ENCODE results near the gene AREL1. TPM values are rescaled to one million over a fixed set of nuclear protein-coding genes. Genes with fewer than 3 reads are reported as not detected.

Gene AREL1
- total and polyA plus RNA-seq, 2 of the 8 experiments (the other 6 are each of a cell fraction or from before 2014, with no cell fraction given): 31.4 to 49.1 TPM

DNA sequence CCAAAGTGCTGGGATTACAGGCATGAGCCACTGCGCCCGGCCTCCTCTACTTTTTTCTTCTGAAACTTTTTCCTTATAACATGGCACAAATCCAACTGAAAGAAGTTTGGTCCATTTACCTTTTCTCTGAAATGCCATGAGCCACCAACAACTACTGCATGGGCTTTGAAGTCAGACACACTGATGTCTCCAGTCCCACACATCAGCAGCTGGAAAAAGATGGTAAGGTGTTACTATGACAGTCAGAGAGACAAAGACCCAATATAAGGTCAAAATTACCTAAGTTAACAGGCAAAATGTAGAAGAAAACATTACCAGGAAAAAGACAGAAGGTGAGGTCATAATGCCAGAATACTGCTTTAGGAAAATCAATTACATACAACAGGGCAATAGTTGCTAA lies 48.2 kb downstream of the AREL1 start:
- Histone ChIP-seq H3K27me3 (replicated peaks in 1 of 4; ENCODE audit: control insufficient read depth in 3 of 4, extremely low read depth in 1 of 4, insufficient read depth in 3 of 4, low read length in 3 of 4) (no peaks in the 10 kb centered on the region), H3K14ac (ENCODE audit: insufficient read length) (no peak overlapping the region), H2BK120ac (replicated peaks; ENCODE audit: low read depth, low read length) (no peak overlapping the region), H3K4me2 (ENCODE audit: insufficient read depth in 1 of 2, low read depth in 2 of 2, low read length in 2 of 2) (no peak overlapping the region), H3K4ac (replicated peaks; ENCODE audit: insufficient read length, low read depth, low read length) (no peak overlapping the region), H2BK5ac (ENCODE audit: low read depth, low read length) (no peak overlapping the region), H2BK12ac (ENCODE audit: low read depth, low read length) (no peak overlapping the region), H4K20me1 (replicated peaks in 1 of 2; ENCODE audit: control insufficient read depth in 1 of 2, insufficient read depth in 2 of 2, low read length in 2 of 2) (peaks cover 0 to 3% of the 10 kb centered on the region in 2 experiments), H3K27ac (ENCODE audit: low read depth, low read length) (no peak overlapping the region), H4K5ac (ENCODE audit: insufficient read length, low read depth, low read length) (no peak overlapping the region), H4K8ac (ENCODE audit: extremely low read depth, insufficient read depth, low read length) (no peak overlapping the region), H2BK15ac (ENCODE audit: low read length) (no peak overlapping the region), H2AK5ac (ENCODE audit: low read depth, low read length) (no peak overlapping the region), H3K4me3 (ENCODE audit: extremely low read depth in 1 of 4, insufficient read depth in 2 of 4, low read depth in 3 of 4, low read length in 4 of 4) (no peak overlapping the region), H3K79me1 (ENCODE audit: low read depth, low read length) (no peaks in the 10 kb centered on the region), H4K91ac (replicated peaks; ENCODE audit: insufficient read length, low read length) (no peak overlapping the region), H2BK20ac (ENCODE audit: low read length) (no peak overlapping the region), H3K4me1 (replicated peaks in 1 of 4; ENCODE audit: control insufficient read depth in 3 of 4, insufficient read depth in 4 of 4, low read length in 3 of 4) (no peaks in the 10 kb centered on the region), H3K9me3 (ENCODE audit: insufficient read depth in 2 of 2, low read depth in 1 of 2, low read length in 1 of 2) (no peaks in the 10 kb centered on the region), H3K9ac (replicated peaks in 1 of 4; ENCODE audit: extremely low read depth in 1 of 4, low read depth in 3 of 4, low read length in 3 of 4) (no peak overlapping the region), H3K23ac (ENCODE audit: insufficient read length) (no peak overlapping the region), H3K23me2 (ENCODE audit: low read depth, low read length) (no peaks in the 10 kb centered on the region), H3K36me3 (ENCODE audit: control insufficient read depth in 2 of 4, insufficient read depth in 4 of 4, low read length in 3 of 4) (peaks cover 12 to 58% (median 37%) of the 10 kb centered on the region in 4 experiments; a peak in 7 of 8 replicates), H3K79me2 (ENCODE audit: control insufficient read depth in 1 of 2, insufficient read depth in 2 of 2, low read length in 2 of 2) (no peaks in the 10 kb centered on the region), H3K56ac (replicated peaks; ENCODE audit: insufficient read length, low read depth, low read length) (no peak overlapping the region), H2AFZ (ENCODE audit: low read length) (no peak overlapping the region), H3K18ac (ENCODE audit: extremely low read depth, low read length) (no peak overlapping the region)
- DNase-seq (ENCODE audit: low read depth in 1 of 2, low spot score in 2 of 2) (no peak), FAIRE-seq (no peak)
- ChIA-PET CTCF (ENCODE audit: partially characterized antibody) (interaction anchor here (1.6 to 4.0 kb wide), 2 partner anchors 8 to 55 kb away, joined by 3 to 18 read pairs; no protein-coding TSS in a partner anchor), POLR2A (ENCODE audit: partially characterized antibody) (no interaction called here)
- WGBS, 2 experiments (ENCODE audit: extremely low coverage in 1 of 2, insufficient coverage in 1 of 2, insufficient read length in 1 of 2, insufficient replicate concordance in 2 of 2, low coverage in 1 of 2, low lambda C conversion rate in 2 of 2, missing lambda C conversion rate in 1 of 2): 96% methylated on average over 2 of the region's 2 CpGs; no CpG with 5 or more reads in 1 of the 2 experiments
- TF ChIP-seq HDAC2 (IDR thresholded peaks at IDR 0.05; ENCODE audit: borderline replicate concordance in 1 of 2, low read depth in 2 of 2, low read length in 2 of 2): no peak
- no peak for TF ChIP-seq CHD1 (IDR thresholded peaks at IDR 0.05; ENCODE audit: low read depth, low read length)
- no peak for TF ChIP-seq TAF7 (optimal IDR thresholded peaks at IDR 0.05; ENCODE audit: borderline replicate concordance, low read depth, low read length)
- TF ChIP-seq TBP (IDR thresholded peaks at IDR 0.05; ENCODE audit: low read depth, low read length): no peak
- TF ChIP-seq TEAD4 (IDR thresholded peaks at IDR 0.05; ENCODE audit: low read depth, low read length): no peak
- TF ChIP-seq KDM5A (IDR thresholded peaks at IDR 0.05; ENCODE audit: low read length): no peak
- TF ChIP-seq YY1 (IDR thresholded peaks at IDR 0.05; ENCODE audit: low read depth, low read length): no peak
- TF ChIP-seq KDM4A (IDR thresholded peaks at IDR 0.05; ENCODE audit: low read depth, low read length, severe bottlenecking): no peak
- no peak for TF ChIP-seq JUND (IDR thresholded peaks at IDR 0.05; ENCODE audit: low read length)
- TF ChIP-seq JUN (IDR thresholded peaks at IDR 0.05; ENCODE audit: low read depth, low read length): no peak
- TF ChIP-seq, protein P1, sequence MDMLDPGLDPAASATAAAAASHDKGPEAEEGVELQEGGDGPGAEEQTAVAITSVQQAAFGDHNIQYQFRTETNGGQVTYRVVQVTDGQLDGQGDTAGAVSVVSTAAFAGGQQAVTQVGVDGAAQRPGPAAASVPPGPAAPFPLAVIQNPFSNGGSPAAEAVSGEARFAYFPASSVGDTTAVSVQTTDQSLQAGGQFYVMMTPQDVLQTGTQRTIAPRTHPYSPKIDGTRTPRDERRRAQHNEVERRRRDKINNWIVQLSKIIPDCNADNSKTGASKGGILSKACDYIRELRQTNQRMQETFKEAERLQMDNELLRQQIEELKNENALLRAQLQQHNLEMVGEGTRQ (IDR thresholded peaks at IDR 0.05; ENCODE audit: low read length): no peak
- TF ChIP-seq CEBPB (IDR thresholded peaks at IDR 0.05; ENCODE audit: low read depth, low read length): no peak
- no peak for TF ChIP-seq BCL11A (IDR thresholded peaks at IDR 0.05; ENCODE audit: low read depth in 2 of 2, low read length in 2 of 2)
- no peak for TF ChIP-seq POLR2A (IDR thresholded peaks at IDR 0.05; ENCODE audit: control extremely low read depth in 1 of 2, low read depth in 2 of 2, low read length in 2 of 2)
- TF ChIP-seq BACH1 (IDR thresholded peaks at IDR 0.05; ENCODE audit: low read length): no peak
